HK-2 (cell line): ENCODE results near the gene FAM131C.

Experiments
- DNase-seq: peaks from one replicate; pipeline ENCODE4 v3.0.0-alpha.2; 2018; ENCODE audit not compliant: unreplicated experiment

FAM131C gene

DNA sequence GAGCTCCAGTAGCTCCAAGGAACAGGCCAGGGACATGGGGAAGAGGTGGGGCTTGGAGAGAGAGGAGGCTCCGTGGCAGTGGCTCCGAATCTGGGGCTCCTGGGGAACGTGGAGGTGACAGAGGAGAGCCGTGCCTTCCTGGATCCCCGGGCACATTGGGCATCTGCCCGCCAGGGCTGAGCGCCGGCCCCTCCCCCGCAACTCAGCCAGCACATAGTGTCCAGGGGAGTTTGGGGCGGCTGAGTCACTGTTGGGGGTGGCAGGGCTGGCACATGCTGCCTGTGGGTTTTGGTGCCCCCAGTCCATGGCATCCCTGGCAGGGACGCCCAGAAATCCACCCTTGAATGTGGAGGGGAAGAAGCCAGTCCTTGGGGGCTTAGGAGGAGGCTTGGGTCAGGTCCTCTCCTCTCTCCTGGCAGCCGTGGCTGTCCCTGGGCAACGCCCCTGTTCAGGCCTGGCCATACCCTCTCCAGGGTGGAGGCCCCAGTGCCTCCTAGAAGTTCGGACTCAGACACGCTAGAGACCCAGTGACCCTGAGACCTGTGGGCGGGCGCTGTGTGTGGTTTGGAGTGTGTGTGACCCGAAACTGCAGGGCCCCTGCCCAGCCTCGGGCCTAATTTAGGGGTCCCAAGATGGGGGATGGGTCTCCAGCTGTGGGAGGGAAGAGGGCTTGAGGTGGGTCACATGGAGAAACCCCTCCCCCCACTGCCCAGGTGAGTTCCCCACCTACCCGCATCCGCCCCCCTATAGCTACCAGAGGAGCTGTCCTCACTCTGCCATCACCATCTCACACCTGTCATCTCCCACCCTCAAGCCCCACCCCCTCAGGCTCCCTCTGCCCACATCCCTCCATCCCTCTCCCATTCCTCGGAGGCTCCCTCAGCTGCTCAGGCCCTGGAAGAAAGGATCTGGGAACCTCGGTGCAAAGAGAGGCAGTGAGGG is 57.2 kb downstream of the FAM131C start:
- peak; percentile 43 for DNase-seq

DNA sequence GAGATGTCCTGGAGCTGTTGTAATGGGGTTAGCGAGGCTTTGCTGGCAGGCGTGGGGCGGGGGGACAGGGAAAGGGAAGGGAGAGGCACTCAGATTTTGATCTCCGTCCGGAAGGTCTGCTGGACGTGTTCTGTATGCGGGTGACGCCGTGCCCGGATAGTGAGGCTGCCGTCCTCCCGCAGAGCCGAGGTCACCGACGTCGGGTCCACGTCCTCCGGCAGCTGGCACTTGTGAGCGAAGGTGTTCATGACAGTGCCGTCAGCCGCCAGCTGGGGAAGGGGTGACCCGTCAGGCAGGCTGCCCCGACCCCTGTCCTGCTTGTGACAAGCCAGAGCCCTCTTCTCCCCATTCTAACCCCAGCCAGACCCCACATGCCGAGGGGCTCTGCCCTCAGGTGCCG is 58.0 kb downstream of the FAM131C start:
- no peak for DNase-seq

DNA sequence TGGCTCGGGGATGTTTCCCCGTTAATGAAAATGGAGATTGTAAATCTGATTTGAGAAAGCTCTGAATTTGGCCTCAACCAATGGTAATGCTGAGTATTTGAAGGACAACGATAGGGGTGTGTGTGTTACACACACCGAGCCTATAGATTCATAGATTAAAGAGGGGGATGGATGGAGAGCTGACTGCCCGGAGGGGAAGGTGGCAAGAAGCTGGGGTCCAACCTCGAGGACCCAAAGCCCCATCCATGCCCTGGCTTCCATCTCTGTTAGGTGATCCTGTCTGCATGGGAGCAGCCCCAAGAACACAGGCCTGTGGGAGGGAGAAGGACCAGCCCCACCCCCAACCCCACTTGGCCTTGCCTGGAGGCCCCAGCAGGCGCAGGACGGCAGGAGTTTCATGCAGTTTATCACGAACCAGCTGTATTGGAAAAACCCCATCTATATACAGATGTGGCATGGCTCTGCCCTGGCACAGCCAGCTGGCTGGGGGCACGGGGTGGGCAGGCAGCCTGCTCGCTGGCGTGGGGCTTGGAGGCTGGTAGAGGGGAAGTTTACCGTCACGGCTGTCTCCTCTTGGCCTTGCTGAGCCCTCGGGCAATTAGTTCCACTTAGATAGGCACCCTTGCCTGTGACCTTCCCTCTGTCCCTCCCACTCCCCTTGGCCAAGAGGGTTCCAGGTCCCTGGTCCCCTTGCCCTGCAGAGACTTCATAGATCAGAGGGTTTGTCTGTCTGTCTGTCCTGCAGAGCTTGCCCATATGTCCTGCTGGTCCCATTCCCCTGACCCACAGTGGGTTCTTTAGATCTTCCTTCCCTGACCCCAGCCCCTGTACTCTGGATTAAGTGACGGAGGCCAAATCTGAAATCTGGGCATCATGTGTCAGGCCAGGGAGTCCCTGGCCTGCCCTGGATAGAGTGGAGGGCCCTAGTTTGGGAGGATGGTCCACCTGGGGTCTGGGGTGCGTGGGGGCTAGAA is 58.7 kb downstream of the FAM131C start:
- DNase-seq, result no peak

DNA sequence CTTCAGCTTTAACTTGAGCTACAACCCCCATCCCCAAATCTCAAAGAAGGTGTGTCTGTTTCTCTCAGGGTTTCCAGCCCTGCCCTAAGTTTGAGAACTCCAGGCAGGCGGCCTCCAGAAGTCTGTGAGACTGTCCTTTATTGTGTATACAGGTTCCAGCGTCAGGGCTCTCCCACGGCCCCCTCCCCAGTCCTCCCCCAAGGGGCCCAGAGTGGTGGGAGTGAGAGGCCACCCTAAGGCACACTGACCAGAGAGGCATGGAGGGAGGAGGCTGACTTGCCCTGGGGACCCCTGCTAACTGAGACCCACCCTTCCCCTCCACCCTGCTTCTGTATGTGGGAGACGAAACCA is 59.6 kb downstream of the FAM131C start:
- no peak for DNase-seq

- peak; percentile 74 for DNase-seq
These were observed 60.1 kb downstream of the FAM131C start for GRCh38 chr1:16013220-16013907.

DNA sequence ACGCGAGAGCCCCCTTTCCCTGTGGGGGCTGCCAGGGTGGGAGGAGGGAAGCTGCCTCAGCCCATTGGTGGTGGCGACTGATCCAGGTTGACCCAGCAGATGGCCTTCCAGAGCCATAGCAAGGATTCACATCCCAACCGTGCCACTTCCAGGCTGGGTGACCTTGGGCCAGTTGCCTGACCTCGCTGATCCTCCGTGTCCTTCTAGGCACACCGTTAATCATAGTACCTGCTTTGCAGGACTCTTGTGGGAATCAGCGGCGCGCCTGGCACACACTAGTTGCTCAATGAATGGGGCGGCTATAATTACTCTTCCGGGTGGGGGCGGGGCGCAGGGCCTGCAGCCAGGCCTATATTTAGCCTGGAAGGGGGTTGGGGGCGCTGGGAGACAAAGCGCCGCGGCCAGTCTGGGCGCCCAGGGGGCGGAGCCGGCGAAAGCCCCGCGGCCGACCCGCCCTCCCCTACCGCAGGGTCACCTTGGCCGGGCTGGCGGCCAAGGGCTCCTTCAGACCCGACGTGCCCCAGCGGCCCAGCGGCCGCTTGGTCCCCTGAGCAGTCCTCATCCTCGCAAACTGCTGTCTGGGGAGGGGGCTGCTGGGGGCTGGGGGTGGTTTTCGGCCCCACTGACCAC is 60.7 kb downstream of the FAM131C start:
- DNase-seq, result peak; percentile 83

DNA sequence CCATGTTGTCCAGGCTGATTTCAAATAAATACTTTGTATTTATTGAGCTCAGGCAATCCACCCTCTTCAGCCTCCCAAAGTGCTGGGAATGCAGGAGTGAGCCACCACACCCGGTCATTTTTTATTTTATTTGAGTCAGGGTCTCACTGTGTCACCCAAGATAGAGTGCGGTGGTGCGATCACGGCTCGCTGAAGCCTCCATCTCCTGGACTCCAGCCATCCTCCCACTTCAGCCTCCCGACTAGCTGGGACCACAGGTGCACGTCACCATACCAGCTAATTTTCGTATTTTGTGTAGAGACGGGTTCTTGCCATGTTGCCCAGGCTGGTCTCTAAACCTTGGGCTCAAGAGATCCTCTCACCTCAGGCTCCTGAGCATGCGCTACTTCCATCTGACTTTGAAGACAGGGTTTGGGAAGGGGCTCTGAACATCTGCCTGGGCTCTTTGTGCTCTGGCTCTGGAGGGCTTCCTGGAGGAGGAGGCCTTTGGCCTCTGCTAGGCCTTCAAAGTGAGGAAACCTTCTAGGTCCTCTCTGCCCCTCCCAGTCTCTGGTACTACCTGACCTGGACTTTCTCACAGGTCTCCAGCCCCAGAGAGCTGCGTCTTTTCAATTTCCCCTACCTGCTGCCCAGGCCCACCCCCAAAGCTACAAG is 61.4 kb downstream of the FAM131C start:
- DNase-seq, result no peak

DNA sequence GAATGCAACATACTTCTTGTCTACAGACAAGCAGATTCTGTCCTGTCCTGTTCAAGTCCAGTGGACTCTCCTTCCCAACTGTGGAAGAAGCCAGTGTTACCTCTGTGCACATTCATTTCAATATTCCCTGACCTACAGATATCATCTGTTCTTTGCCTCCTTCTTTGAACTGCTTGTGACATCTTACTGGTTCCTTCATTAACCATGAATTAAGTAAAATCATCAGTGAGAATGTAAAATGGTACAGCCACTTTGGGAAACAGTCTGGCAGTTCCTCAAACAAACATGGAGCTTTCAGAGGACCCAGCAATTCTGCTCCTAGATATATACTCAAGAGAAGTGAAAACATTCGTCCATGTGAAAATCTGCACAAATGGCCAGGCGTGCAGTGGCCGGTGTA is 62.6 kb downstream of the FAM131C start:
- no peak for DNase-seq

DNA sequence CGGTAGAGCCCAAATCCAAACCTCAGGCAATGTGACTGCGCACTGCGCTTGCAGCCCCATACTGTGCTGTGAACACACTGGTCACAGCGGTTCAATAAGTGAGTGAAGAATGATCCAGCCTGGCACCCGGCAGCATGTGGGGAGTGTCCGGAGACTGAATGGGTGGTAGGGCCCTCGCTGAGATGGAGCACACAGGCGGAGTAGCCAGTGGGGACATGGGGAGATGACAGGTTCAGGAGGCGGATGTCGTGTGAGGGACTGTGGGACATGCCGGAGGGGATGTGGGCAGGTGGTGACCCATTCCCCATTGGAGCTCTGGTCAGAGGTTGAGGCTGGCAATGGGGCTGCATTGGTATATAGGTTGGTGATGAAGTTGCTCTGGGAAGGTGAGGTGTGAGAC is 63.8 kb downstream of the FAM131C start:
- no peak for DNase-seq

- peak; percentile 82 for DNase-seq
These were observed 64.4 kb downstream of the FAM131C start for GRCh38 chr1:16009030-16009460.
